Suppressor macrophage (primary cell): ENCODE results near the gene COL13A1.

Source experiments
- DNase-seq, 4 experiments: peaks; one replicate each; pipeline ENCODE4 v3.0.0-alpha.2; 2020 to 2022

The COL13A1 gene

DNA sequence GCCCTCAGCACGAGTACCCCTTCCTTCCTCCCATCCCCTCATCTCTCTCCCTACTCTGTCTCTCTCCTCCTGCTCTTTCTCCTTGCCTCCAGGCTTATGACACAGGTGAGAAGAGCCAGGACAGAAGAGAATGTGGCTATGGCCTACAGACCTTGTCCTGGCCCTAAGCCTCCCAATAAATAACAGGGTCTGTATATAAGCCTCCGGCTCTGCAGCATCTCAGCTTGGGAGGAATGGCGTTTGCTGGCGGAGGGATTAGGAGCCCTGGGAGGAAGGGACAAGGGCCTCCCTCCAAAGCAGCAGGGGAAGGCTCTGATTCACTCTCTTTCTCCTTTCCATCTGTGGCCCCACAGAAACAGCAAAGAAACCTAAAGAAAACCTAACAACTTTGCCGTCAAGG is 45.8 kb downstream of the COL13A1 start:
- no peak for DNase-seq

GRCh38 chr10:69847883-69848282 is 46.2 kb downstream of the COL13A1 start:
- no peak for DNase-seq

- DNase-seq, result no peak
These were observed 46.7 kb downstream of the COL13A1 start for GRCh38 chr10:69848454-69848853.

DNA sequence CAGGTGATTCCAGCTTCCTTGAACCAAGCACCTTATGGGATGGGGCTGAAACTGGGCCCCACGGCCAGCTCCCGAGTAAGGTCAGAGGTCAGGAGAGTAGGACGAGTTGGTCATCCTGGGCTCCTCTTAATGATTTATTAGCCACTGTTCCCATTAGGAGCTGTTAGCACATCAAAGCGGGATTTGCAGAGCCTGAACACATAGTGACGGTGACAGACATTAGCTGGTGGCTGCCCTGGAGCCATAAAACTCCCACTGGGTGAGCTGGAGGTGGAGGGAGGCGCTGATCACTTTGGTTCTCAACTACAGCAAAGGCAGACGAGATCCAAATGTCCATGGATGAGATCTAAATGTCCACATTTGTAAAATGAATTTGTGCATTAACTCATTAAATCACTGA is 48.1 kb downstream of the COL13A1 start:
- DNase-seq, result no peak

DNA sequence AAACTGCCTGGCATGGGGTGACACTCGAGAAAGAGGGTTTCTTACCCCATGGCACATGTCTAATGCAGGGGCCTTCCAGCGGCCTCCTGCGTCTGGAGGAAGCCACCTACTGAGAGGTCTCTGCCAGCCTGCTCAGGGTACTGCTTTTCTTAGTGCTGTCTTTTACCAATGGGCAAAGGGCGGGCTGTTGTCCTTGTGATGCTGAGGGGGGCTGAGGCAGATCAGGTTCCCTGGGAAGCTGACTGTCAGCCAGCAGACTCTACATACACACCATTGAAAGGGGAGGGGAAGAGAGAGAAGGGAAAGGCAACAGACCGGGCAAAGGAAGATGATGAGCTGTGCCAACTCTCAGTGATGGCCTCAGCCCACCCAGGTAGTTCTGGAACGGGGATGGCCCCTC is 48.7 kb downstream of the COL13A1 start:
- DNase-seq, result no peak

- DNase-seq, result no peak
These were observed 49.6 kb downstream of the COL13A1 start for GRCh38 chr10:69851306-69851705.

DNA sequence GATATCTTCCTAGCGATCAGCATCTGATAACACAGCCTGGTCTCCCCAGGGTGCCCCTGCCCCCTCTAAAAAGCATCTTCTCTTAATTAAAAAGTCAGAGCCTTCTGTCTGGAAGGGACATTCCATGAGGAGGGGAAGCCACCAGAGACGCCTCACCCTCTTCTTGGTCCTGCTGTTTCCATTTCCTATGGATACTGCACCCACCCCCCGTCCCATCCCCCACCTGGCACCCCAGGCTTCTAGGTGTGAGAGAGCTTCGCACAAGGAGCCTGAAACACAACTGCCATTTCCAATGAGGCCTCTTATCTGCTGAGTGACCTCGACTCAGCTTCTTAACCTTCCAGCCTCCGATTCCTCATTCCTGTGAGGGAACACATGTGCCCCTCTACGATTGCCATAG is 51.4 kb downstream of the COL13A1 start:
- no peak for DNase-seq

DNA sequence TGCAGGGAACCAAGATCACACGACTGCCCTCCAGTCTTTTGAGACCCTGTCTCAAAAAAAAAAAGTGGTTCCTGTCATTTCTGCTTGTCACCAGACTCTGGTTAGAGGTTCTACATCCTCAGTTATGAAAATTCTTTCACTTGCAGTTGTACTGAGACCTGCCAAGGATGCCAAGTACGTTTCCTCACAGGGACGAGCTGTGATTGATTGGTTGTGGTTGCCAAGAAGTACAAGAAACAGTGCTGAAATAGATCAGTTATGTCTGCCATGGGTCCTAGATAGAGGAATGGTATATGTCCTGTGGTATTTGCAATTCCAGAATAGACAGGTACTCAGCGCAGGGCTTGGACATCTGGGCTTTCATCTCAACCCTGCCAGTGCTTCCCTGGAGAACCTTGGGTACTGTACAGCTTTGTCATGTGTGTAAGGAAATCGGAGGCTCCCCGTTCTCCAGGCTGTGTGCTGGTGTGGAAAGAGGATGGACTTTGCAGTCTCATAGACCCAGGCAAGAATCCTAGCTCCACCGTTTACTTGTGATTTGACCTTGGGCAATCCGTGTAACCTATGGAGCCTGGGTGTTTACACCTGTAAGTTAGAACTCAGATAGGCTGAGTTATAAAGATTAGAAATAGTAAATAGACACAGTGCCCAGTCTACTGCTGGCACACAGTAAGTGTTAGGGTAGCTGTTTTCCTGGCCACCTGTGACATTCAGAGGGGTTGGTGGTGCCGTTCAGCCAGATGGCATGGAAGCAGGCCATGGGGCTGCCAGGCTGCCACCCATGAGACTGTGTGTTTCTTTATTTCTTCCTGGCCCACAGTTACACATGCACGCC is 53.0 kb downstream of the COL13A1 start:
- DNase-seq, result no peak

DNA sequence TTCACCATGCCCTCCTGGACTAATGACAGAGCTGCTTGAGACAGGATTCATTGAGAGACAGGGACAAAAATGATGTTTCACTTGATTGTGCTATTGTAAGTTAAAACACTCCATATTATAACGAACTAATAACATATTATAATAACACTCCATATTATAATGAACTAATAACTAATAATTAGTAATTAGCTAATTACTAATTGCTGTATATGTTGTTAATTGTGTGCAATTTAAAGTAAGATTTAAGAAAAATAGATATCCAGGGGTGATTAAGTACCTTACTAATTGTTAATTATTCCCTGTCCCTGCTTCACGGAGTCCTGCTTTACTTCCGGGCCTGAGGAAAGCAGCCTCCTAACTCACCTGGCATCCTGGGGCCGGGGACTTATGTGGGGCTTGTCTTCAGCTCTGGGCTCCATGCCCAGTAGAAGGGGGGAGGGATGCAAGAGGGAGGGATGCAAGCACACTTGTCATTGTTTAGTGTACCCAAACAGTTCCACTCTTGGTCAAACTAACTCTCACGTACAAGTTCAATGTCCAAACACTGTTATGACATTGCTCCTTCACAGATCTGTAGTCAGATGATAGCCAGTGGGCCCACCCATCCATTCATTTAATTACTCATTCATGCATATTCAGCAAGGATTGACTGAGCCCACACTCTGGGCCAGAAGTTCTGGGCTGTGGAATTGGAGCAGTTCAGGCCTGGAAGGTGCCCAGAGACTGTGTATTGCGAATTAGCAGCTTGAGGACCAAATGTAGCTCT is 53.8 kb downstream of the COL13A1 start:
- no peak for DNase-seq

GRCh38 chr10:69856601-69857166 is 55.0 kb downstream of the COL13A1 start:
- DNase-seq, result no peak

- peak in 3 of 4 experiments; percentile 18 to 61 (median 31) for DNase-seq
These were observed 56.5 kb downstream of the COL13A1 start for GRCh38 chr10:69858201-69858600.

GRCh38 chr10:69860271-69860670 is 58.6 kb downstream of the COL13A1 start:
- no peak for DNase-seq

- peak in 1 of 4 experiments; percentile 7 for DNase-seq
These were observed 59.8 kb downstream of the COL13A1 start for GRCh38 chr10:69861251-69862240.

DNA sequence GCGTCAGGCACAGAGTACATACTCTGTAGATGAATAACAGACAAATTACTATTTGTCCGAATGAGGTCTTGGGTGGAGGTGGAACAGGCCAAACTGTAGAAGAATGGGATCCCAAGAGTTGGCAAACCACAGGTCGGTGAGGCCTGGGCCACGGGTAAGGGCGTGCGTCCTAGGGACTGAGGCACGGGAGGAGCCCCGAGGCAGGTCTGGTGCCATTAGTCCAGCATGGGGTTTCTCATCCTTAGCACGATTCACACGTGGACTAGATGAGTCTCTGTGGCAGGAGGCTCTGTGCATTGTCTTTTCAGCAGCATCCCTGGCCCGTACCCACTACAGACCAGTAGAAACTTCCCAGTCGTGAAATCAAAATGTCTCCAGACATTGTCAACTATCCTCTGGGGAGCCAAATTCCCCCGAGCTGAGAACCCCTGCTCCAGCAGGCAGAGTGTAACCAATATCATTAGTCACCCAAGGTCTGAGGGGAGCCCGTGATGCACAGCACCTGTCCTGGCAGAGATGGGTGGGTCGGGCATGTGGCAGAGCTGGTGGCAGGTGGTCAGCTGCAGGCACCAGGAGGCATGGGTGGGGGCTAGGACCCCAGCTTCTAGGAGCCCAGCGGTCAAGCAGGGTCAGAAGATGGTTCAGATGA is 61.3 kb downstream of the COL13A1 start:
- DNase-seq, result no peak

DNA sequence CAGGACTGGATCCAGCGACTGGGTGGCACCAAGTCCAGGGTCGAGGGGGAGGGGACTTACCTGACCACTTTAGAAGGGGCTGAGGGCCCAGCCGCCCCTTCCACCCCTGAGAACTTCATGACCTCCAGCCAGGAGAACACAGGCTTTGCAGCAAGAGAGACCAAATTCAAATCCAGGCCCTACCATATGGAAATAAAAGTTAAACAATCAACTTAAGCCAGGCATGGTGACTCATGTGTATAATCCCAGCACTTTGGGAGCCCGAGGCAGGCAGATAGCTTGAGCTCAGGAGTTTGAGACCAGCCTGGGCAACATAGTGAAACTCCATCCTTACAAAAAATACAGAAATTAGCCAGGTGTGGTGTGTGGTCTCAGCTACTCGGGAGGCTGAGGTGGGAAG is 61.9 kb downstream of the COL13A1 start:
- no peak for DNase-seq

DNA sequence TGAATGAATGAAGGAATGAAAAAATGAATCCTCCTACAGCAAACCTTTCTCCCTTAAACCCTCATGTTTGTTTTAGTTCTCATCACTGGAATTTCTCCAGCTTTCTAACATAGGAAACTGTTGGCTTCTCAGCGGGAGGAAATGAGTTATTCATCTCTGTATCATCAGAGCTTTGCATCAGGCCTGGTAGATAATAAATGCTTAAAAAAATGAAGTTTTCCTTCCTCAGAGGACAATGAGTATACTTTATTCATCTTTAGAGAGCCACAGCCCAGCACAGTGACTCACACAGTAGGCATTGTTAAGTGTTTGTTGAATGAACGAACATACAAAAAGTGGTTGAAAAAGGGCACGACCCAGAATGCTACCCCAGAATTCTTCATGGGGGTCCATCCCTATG is 62.6 kb downstream of the COL13A1 start:
- DNase-seq, result no peak

GRCh38 chr10:69865450-69865849 is 63.7 kb downstream of the COL13A1 start:
- no peak for DNase-seq

GRCh38 chr10:69866246-69866687 is 64.6 kb downstream of the COL13A1 start:
- DNase-seq, result no peak

DNA sequence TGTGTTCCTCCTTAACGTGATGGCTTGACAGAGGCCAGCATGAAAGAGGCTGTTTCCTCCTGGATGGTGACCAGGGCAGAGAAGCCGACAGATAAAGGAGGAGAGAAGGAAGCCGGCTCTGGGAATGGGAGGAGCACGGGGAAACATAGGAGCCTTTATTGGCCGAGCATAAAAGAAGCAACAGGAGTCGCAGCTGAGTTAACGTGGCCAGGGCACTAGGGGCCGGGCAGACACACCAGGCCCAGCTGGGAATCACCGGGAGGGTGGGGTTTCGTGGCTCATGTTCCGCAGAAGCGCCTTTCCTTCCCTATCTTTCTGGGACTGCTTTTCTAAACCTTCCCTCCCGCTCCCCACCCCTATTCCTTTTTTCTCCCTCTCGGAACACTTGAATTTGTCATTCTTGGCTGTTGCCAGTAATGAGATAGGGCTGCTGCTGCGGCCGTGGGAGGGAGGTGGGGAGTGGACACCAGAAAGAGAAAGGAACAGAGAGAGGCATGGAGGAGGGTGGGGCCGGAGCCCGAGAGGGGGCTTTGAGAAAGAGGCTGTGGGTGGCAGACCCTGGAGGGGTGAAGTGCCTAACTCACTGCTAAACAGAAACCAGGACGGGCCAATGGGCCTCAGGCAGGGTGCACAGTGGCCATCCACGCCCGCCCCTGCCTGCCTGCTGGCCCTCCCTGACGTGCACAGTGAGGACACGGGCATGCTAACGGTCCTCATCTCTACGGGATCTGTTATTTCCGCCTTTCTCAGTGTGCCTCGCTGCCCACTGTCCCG is 65.2 kb downstream of the COL13A1 start:
- no peak for DNase-seq

GRCh38 chr10:69867699-69868558 is 66.2 kb downstream of the COL13A1 start:
- DNase-seq, result no peak
